Fibroblast of skin of back (primary cell): ENCODE measurements around the gene ARMC8.

ENCODE experiments used
- DNase-seq: peaks from one replicate; pipeline ENCODE4 v3.0.0-alpha.2; 2013

ARMC8 gene

GRCh38 chr3:138314751-138315150 is 127.7 kb downstream of the ARMC8 start:
- DNase-seq, result peak; percentile 42

GRCh38 chr3:138317687-138318086 is 130.6 kb downstream of the ARMC8 start:
- DNase-seq, result no peak

- DNase-seq, result no peak
Measured at GRCh38 chr3:138323971-138324370, 136.9 kb downstream of the ARMC8 start.

- no peak for DNase-seq
Measured at GRCh38 chr3:138325990-138326389, 138.9 kb downstream of the ARMC8 start.

GRCh38 chr3:138326866-138327595 is 139.9 kb downstream of the ARMC8 start:
- DNase-seq, result no peak

DNA sequence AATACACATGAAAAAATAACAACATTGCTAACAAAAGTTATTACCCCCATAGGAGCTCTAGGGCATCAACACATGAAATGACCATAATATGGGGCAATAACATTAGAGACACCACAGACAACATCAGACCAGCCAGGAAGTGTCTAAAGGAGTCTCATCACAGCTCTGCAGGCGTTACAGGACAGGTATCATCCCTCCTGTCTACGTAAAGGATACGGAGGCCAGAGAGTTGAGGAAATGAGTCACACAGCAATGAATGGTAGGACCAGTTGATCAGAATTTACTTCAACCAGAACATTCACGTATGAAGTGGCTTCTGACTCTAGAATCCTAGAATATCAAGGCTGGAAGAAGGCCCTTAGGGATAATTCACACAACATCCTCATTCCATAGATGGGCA is 140.7 kb downstream of the ARMC8 start:
- DNase-seq, result no peak

GRCh38 chr3:138328341-138328740 is 141.2 kb downstream of the ARMC8 start:
- DNase-seq, result peak; percentile 19

DNA sequence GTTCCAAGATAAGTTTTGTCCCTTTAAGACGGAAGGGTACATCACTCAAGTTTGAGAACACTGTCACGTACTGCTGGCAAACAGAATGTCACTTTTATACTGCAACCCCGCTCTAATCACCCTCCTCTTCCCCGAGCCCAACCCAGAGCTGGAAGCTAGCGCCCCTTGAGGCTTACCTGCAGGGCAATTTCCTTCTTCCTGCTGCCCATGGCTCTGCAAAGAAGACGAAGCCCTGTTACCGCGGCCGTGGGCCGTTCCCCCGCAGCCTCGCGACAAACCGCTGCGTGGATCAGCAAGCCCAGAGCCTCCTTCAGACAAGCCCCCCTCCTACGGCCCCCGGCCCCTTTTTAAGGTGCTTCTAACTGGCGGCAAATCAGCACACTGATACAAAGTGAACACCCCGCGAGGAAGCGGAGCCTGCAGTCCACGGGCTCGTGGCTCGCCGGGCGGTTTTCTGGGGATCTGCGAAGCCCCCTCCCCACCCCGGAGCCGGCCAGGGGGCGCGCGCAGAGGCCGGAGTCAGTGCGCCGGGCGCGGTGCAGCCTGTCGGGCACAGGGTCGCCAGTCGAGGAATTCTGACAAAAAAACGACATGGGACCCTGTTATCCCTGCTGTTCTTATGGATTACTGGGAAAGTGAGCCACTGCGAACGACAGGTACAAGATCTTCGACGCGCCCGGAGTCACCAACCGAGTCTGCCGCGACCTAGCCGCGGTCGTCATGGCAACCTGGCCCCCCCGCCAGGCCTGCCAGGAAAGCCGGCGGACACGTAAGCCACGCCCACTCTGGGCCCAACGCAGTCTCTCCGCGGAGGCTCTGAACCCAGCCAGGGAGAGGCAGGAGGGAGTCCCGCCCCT is 142.3 kb downstream of the ARMC8 start, which contains the start of gene NME9:
NME9 (minus strand) TSS at position 725 of the 857 bp plus-strand sequence; CDS start at position 209, 516 bp downstream.
- DNase-seq, result peak; percentile 77

GRCh38 chr3:138329984-138330293 is 142.8 kb downstream of the ARMC8 start:
- DNase-seq, result no peak

GRCh38 chr3:138331143-138331894 is 144.2 kb downstream of the ARMC8 start:
- no peak for DNase-seq

- DNase-seq, result peak; percentile 35
Measured at GRCh38 chr3:138332472-138333073, 145.5 kb downstream of the ARMC8 start.

DNA sequence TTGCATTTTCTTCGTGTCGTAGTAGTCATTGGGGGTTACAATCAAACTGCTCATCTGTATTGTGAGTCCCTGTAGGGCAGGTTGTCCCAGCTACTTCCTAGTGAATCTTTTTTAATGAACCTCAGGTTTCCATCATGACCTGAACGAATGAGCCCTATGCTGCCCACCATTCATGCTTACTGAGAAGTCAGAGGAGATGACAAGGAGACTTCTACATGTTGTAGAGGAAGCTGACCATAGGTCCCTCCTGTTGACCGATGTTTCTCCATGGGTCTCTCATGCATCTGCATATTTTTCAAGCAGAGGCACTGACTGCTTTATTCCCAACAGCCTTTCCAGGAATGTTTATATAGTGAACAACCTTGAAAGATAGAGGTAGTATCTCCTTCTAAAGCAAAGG is 147.5 kb downstream of the ARMC8 start:
- no peak for DNase-seq

DNA sequence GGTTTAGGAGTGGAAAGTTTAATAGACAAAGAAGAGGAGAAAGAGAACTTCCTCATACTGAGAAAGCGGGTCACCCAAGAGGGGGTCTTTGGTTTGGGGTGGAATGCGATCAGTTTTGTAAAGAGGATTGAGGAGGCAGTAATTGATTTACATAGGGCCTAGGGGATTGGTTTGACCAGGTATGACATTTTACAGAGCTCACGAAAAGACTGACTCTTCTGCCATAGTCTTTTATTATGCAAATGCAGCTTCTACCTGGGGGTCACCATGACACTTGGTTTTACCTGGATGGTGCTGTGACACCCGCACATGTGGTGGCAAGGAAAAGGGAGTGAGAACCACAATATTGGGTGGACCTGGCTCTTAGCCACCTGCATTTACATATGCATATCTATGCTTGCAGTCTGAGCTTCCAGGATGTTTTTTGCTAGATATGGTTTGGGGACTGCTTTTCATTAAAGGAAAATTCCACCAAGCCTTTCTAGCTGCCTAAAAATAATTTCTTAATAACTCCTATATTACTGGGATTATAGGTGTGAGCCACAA is 149.4 kb downstream of the ARMC8 start:
- no peak for DNase-seq

GRCh38 chr3:138338244-138338643 is 151.1 kb downstream of the ARMC8 start:
- no peak for DNase-seq

GRCh38 chr3:138338811-138339210 is 151.7 kb downstream of the ARMC8 start:
- DNase-seq, result no peak

DNA sequence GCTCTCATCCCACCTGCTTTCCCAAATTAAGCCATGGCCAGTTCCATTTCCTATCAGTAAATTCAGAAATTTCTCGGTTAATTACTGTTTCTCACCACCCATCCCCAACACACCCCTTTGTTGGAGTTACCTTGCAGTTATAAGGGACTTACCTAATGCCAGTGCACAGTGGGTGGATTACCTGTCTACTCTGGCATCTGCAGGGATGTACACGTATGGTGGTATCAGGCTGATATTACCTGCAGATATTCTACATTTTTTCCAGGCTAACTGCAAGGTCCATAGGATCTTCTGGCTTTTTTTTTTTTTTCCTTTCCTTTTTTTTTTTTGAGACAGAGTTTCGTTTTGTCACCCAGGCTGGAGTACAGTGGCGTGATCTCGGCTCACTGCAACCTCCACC is 153.4 kb downstream of the ARMC8 start:
- DNase-seq, result no peak

- no peak for DNase-seq
Measured at GRCh38 chr3:138344754-138345153, 157.7 kb downstream of the ARMC8 start.
